ENCODE results near the gene RRBP1.

RRBP1 gene

GRCh38 chr20:17679941-17680835, 1.9 kb downstream of the RRBP1 start:
- peak; percentile 27 for DNase-seq

GRCh38 chr20:17678886-17679285, 3.2 kb downstream of the RRBP1 start:
- DNase-seq = no peak

GRCh38 chr20:17678295-17678694, 3.7 kb downstream of the RRBP1 start:
- DNase-seq = no peak

- DNase-seq = no peak
Observed at GRCh38 chr20:17676942-17677341, 5.1 kb downstream of the RRBP1 start.

- DNase-seq = no peak
Observed at GRCh38 chr20:17676378-17676759, 5.7 kb downstream of the RRBP1 start.

- no peak for DNase-seq
Observed at GRCh38 chr20:17675519-17676377, 6.3 kb downstream of the RRBP1 start.

GRCh38 chr20:17674722-17675518, 7.1 kb downstream of the RRBP1 start:
- no peak for DNase-seq

GRCh38 chr20:17673084-17673483, 9.0 kb downstream of the RRBP1 start:
- DNase-seq = no peak

GRCh38 chr20:17671565-17671964, 10.5 kb downstream of the RRBP1 start:
- no peak for DNase-seq

GRCh38 chr20:17671011-17671410, 11.0 kb downstream of the RRBP1 start:
- DNase-seq = no peak

- DNase-seq = no peak
Observed at GRCh38 chr20:17669306-17669931, 12.6 kb downstream of the RRBP1 start.

- no peak for DNase-seq
Observed at GRCh38 chr20:17668432-17668831, 13.6 kb downstream of the RRBP1 start.

GRCh38 chr20:17667445-17667844, 14.6 kb downstream of the RRBP1 start:
- no peak for DNase-seq

GRCh38 chr20:17666481-17666880, 15.6 kb downstream of the RRBP1 start:
- DNase-seq = no peak

GRCh38 chr20:17665756-17666155, 16.3 kb downstream of the RRBP1 start:
- DNase-seq = no peak

GRCh38 chr20:17664025-17664633, 17.9 kb downstream of the RRBP1 start:
- no peak for DNase-seq

GRCh38 chr20:17663486-17663885, 18.6 kb downstream of the RRBP1 start:
- DNase-seq = no peak

GRCh38 chr20:17663040-17663399, 19.0 kb downstream of the RRBP1 start:
- no peak for DNase-seq

- no peak for DNase-seq
Observed at GRCh38 chr20:17662333-17663039, 19.6 kb downstream of the RRBP1 start.

GRCh38 chr20:17661121-17661744, 20.8 kb downstream of the RRBP1 start:
- no peak for DNase-seq

- DNase-seq = no peak
Observed at GRCh38 chr20:17660667-17661066, 21.4 kb downstream of the RRBP1 start.

Data from CD4-positive, alpha-beta T cell treated with Interleukin-15 for 1 hour (primary cell).